Right renal pelvis (tissue), 4 donors: ENCODE data around the gene IRS2. TPM values are rescaled to one million over a fixed set of nuclear protein-coding genes. Genes with fewer than 3 reads are reported as not detected.
"Not testable (repeated sequence)": the region's sequence is repeated elsewhere in the genome, so short reads cannot be mapped to it uniquely, and the experiment has no call there.

ENCODE experiments used
- DNase-seq, 4 donors: peaks; one replicate each; pipeline ENCODE4 v3.0.0-alpha.2; 2013; ENCODE audit warnings: low read depth in 4 of 4, low spot score in 3 of 4, missing footprints in 1 of 4
- polyA plus RNA-seq, 4 donors: library from polyadenylated mRNA; unstranded; fragments of 120-200 nt; gene quantifications; one replicate each; pipeline ENCODE4 v1.2.1, GENCODE V29; 2013; ENCODE audit not compliant: insufficient read length in 4 of 4

IRS2 gene
- polyA plus RNA-seq, 4 donors, result 11.4 to 14.9 (median 12.1) TPM

- DNase-seq, result no peak
Observed at GRCh38 chr13:109737606-109738005, 48.8 kb downstream of the IRS2 start.

- DNase-seq, result no peak
Observed at GRCh38 chr13:109737046-109737573, 49.3 kb downstream of the IRS2 start.

- no peak for DNase-seq
Observed at GRCh38 chr13:109735436-109735966, 50.9 kb downstream of the IRS2 start.

DNA sequence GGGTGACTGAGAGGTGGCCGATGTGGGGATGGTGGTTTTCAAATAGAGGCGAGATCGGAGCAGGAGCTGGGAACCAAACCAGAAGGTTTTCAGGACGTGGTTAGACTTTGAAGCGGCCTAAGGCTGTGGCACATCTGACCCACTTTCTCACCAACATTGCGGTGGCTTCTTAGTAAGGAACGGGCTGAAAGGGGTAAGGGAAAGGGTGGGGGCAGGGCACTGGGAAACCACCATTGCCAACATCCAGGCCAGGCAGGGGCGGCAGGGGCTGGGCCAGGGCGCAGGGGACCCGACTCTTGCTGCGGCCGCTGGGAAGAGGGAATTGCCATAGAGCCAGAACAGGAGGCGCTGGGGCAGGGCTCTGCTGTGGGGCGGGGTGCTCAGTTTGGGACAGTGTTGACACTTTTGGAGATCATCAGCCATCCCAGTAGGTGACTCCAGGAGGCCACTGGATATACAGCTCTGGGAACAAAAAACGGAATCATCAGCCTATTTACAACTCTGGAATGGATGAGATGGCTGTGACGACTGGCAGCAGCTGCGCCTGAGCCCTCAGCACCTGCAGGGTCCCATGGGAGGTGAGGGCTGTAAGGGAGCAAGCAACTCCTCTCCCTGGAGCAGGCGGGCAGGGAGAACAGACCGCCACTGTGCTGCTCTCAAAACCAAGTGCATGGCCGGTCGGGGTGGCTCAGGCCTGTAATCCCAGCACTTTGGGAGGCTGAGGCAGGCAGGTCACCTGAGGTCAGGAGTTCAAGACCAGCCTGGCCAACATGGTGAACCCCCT lies 52.2 kb downstream of the IRS2 start:
- no peak for DNase-seq

DNA sequence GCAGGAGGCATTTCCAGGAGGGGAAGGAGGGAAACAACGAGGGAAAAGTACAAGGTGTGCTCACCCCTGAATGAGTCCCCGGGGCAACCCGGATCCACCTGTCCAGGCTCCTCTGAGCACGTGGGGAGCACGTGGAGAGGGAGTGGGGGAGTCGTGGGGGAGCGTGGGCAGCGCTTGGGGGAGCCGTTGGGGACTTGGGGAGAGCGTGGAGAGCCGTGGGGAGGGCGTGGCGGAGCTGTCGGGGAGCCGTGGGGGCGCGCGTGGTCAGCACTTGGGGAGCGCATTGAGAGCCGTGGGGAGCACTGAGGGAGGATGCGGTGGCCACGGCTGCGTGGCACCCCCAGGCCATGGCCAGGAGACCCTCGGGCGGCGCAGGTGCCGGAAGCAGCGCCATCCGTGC lies 52.8 kb downstream of the IRS2 start:
- no peak for DNase-seq

GRCh38 chr13:109732470-109733170 lies 53.8 kb downstream of the IRS2 start:
- not testable (repeated sequence) for DNase-seq

DNA sequence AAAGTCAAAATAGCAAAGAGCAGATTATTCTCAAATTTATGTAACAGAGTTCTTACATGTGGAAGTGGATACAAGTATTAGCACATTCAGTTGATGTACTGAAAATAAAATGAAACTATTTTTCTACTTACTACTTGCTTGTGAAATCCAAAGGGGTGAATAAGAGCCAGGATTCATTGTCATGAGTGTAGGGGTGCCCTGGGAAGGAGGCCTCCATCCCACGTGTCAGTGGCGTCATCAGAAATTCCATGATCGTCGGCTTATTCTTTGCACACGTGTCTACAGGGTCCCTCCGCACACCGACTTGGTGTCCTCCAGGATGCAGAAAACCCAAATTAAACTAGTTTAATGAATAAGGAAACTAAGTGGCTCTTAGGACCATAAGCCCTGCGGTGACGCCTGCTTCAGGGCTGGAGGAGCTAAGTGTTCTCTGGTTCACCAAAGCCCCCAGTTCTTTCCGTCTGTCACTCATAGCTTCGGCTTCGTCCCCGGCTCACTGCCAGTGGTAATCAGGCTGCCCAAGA lies 55.5 kb downstream of the IRS2 start:
- no peak for DNase-seq

- no peak for DNase-seq
Observed at GRCh38 chr13:109728791-109729731, 57.3 kb downstream of the IRS2 start.

DNA sequence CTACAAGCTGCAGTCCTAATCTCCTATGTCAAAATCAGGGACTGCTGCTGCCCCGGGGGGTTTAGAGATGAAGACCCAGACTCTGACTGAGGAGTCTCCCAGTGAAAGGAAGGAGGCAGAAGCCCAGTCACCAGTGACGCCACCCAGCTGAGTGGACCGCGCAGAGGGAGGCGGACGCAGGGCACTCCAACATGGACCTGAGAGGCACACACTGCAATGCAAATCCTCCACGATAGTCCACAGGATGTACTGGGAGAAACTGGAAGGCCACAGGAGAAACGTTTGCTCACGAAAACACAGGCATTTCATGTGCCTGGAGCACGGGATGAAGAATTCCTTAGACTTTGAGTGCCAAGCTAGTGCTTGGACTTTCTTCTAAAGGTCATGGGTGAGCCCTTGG lies 58.3 kb downstream of the IRS2 start:
- no peak for DNase-seq

DNA sequence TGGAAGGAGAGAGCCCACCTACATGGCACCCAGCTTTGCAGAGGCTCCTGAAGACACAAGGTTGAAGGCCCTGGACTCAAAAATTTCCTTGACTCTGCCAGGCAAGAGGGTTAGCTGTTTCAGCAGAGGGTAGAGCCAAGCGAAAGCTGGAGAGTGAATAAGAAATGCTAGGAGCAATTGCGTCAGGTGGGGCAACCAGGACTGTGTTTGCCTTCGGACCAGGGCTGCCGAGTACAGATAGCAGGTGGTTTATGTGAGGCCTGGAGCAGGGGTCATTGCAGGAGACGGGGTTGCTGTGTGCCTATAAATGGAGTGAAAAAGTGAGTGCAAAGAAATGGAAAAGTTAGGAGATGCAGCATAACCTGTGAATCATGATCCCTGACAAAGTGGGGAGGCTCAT lies 59.1 kb downstream of the IRS2 start:
- no peak for DNase-seq

DNA sequence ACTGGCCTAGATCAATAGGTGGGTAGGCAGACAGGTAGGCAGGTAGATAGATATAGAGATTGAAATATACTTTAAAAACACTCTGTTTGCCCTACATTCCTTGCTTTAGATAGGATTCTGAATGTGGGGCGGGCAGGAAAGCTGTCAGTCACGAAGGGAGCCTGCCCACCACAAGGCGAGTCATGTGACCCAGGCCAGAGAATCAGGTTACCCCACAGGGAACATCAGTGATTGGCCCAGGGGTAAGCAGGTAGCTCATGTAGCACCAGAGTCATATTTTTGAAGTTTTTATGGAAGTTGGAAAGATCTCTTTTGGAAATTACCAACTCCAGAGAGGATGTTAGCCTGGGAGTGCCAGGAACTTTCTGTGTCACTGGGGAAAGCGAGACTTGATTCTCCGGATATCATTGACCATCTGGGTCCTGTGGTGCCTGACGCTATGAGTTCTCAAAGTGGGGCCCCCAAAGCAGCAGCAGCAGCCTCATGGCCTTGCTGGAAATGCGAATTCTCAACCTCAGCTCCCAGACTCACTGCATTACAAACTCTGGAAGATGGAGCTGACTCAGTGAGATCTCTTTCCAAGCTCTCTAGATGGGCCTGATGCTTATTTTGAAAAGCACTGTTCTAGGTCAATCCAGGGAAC lies 60.3 kb downstream of the IRS2 start:
- no peak for DNase-seq

GRCh38 chr13:109725297-109725696 lies 61.1 kb downstream of the IRS2 start:
- DNase-seq, result no peak

DNA sequence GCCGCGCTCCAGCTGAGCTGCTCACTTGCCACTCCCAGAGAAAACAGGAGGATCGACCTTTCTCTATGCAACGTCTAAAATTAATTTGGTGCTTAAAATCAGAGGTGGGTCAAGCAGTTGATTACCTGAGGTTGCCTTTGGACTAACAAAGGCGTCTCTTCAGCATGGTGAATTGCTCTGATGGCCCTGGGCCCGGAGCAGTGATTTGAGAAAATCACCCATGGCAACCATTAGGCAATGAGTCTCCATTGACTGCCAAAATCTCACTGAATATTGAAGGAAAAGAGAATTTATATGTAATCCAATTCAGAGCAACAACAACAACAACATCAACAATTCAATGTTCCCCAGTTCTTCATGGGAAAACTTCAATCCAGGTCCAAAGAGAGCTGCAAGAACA lies 61.8 kb downstream of the IRS2 start:
- DNase-seq, result no peak

GRCh38 chr13:109723046-109723445 lies 63.3 kb downstream of the IRS2 start:
- DNase-seq, result no peak

GRCh38 chr13:109722068-109722467 lies 64.3 kb downstream of the IRS2 start:
- DNase-seq, result no peak

- no peak for DNase-seq
Observed at GRCh38 chr13:109720758-109721184, 65.6 kb downstream of the IRS2 start.

DNA sequence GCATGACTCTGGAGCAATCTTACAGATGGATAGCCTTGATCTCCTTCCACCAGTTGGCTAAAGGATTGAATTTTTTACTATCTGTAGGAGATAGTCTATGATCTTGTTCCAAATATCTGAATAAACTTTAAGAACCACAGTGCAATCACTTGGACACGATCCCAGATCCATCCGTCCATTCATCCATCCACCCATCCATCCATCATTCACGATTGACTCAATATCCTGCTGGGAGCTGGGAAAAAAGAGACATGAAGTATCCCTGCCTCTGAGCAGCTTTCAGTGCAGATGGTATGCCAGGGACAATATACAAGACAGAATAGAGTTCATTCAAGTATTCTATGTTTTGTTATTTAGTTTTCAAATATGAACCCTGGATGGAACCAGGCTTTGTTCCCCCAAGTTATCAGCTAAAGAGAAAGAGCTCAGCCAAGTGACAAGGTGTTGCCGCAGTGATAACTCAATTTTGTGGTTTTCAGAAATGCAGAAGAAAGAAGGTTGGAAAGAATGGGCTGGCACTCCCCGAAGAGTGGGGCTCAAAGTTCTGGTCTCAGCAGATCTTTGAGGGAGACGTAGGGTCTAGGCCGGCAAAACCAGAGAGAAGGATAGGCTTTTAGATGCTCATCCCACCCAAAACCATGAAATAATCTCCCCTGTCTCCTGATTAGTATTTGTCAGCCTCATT lies 66.3 kb downstream of the IRS2 start:
- no peak for DNase-seq

DNA sequence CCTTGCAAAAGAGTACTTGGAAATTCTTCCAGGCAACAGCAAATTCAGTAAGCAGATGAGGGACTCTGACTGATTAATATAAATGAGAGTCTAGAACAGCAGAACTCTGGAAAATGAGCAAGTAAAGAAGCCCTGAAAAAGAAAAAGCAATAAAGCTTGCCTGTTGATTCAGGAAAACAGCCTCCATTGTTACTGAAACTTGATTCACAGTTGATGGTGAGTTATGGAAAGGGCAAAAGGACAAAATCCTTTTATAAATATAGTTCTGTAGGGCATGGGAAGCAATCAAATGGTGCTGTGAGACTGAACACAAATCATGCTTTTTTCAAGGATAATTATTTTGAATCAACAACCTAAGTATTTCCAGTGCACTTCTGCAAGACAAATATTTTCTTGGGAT lies 67.7 kb downstream of the IRS2 start:
- DNase-seq, result no peak

- DNase-seq, result no peak
Observed at GRCh38 chr13:109717686-109718085, 68.7 kb downstream of the IRS2 start.
